HG03196 (cell line): ENCODE results near the gene PRSS23.
"Not testable (repeated sequence)": the region's sequence is repeated elsewhere in the genome, so short reads cannot be mapped to it uniquely, and the experiment has no call there.

Source experiments
- ATAC-seq: cut with Tn5 transposase; IDR thresholded peaks from one replicate; pipeline ENCODE4 v1.9.1; 2021; ENCODE audit not compliant: unreplicated experiment

PRSS23 gene

DNA sequence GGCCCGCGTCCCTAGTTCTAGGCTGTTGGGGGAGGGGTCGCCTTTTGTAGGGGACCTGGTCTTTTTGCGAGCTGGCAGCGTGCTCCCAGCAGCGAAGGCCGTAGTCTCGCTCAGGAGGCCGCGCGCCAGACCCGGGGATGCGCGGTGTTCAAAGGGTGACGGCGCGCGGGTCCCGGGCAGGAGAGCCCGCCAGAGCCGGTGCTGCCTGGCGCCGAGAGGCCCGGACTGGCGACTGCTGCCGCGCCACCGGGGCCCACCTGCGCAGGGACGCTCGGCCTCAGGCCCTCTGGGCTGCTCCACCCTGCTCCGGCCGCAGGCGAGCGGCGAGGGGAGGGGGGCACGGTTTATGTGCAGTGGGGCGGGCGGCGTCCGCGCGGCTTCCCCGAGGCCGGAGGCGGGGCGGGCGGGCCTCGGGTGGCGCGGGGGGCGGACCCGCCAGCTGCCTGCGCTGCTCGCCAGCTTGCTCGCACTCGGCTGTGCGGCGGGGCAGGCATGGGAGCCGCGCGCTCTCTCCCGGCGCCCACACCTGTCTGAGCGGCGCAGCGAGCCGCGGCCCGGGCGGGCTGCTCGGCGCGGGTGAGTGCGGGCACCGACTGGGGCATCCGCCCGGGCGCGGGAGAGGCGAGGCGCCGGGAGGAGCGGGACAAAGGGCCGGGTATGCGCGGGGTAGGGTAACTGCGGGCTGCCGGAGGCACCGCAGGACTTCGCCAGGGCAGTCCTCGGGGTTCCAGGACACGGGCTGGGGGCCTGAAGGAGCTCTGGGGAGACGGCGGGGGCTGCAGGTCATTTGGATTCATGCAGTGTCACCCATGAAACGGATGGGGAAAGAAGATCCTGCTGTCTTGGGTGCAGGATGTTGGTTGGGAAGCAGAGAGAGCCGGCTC, at the start of gene PRSS23:
Gene PRSS23, plus strand, starts transcription at position 467 of the 884 bp plus-strand sequence. CDS start 7,102 bp downstream, outside the sequence.
- ATAC-seq, result no peak

GRCh38 chr11:86753459-86753858, 46.9 kb upstream of the PRSS23 start:
- no peak for ATAC-seq

DNA sequence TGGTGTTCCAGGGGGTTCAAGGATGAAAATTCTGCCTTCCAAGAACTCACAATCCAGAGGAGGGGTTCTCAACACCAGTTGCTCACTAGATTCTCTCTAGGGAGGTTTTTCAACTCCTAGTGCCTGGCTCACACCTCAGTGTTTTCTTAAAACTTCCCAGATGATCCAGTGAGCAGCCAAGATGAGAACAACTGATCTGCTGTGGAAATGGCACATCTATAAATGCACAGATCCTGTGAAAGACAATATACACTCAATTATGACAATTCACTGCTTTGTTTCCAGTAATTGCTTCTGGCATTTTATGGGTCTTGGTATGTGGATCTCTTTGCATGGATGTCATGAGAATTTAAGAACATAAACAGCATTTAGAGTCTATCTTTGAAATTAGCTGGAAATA, 45.2 kb upstream of the PRSS23 start:
- no peak for ATAC-seq

GRCh38 chr11:86758171-86758570, 42.2 kb upstream of the PRSS23 start:
- no peak for ATAC-seq

DNA sequence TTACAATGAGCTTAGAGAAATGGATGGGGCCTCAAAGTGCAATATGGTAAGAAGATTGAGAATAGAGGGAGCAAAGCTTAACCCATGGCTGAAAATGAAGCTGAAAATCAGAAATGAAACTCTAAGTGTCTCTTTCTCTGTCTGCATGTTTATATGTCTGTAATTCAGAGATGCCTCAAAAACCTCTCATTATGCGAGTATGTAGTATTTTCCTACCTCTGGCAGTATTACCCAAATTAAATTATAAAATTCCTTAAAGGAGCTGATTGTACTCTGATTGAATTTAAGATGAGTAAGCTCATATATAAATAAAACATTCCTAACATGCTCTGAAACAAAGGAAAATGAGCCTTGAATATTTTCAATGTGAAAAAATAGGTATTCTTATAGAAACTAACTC, 39.8 kb upstream of the PRSS23 start:
- no peak for ATAC-seq

DNA sequence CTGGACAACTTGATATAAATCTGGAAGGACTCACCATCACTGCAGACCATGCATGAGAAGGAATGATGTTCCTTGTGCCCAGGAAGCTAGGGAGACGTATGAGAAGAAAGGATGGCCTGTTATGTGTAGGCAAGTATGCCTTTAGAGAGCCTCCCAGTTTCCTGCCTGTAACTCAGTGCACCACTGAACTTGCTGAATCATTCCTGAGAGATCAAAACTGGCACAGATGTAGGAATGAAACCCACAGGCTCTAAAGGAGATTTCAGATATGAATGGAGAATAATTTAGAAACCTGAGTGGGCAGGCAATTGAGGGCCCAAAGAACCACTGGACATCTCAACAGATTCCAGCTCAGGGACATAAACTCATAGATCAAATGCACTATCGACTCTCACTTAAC, 38.4 kb upstream of the PRSS23 start:
- ATAC-seq, result no peak

DNA sequence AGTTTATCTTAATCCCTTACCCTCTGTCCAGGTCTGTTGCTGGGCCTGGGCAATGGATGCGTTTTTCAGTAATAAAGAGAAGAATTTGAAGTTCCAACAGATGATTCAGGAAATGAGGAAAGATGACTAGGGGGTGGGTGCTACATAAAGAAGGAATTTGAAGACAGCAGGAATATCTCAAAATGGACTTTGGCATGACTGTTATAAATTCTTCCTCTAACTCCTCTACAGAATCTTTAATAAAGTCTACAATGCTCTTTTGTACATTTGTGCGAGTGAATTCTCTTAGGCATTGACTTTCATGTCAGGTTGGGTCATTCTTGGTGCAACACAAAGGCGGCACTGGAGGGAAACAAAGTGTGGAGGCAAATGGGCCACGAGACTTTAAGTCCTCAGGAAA, 35.1 kb upstream of the PRSS23 start:
- ATAC-seq, result no peak

DNA sequence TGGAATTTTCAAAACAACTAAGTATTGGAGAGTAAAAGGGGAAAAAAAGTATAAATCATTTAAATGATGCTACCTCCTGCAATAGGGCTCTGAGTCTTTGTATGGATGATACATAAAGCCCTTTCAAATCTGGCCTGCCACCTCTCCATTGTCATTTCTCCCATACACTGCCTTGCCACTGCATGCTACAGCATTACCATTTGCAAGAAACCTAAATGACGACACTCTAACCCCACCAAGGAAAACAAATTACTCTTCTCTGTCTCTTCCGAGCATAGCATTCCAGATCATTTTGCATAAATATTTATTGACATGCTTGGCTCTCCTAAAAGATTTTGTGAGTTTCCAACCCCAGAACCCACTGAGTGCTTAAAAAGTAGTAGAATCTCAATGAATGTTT, 34.5 kb upstream of the PRSS23 start:
- ATAC-seq, result no peak

DNA sequence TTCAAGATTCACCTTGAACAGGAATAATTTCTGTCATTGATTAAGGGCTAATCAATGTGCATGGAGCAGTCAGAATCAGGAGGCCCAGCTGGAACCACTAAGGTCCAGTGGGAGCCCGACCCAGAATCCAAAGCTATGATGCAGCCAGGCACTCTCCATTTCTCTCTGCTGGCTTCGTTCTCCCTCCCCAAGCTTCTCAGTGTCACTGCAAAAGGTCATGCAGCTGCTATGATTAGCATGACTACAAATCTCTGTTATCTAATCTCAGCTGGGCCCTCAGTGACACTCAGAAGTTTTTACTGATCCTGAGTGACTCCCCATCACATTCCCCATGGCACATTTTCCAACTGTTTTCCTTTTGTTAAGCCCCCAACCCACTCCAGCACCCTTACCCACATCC, 31.1 kb upstream of the PRSS23 start:
- ATAC-seq, result no peak

DNA sequence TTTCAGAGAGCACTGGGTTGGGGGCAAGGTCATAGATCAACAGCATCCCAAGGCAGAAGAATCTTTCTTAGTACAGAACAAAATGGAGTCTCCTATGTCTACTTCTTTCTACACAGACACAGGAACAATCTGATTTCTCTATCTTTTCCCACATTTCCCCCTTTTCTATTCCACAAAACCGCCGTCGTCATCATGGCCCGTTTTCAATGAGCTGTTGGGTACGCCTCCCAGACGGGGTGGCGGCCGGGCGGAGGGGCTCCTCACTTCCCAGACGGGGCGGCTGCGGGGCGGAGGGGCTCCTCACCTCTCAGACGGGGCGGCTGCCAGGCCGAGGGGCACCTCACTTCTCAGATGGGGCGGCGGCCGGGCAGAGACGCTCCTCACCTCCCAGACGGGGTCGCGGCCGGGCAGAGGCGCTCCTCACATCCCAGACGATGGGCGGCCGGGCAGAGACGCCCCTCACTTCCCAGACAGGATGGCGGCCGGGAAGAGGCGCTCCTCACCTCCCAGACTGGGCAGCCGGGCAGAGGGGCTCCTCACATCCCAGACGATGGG, 29.8 kb upstream of the PRSS23 start:
- ATAC-seq, result not testable (repeated sequence)

DNA sequence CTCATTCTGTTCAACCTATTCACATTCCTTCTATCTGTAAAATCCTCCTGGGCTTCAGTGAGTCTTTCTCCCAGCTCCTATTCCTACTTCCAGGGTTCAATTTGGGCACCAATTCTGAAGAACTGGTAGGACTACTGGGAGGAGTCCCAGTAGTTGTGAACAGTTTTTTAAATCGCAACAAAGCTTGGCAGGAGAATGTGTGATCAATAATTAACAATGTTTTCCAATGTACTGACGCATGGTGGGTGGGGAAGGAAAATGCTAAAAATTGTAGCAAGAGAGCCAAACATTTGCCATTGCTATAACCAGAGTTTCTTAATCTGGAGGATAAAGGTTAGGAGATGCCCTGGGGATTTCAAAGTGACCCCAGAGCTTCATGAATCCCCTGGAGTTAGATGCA, 27.3 kb upstream of the PRSS23 start:
- no peak for ATAC-seq

DNA sequence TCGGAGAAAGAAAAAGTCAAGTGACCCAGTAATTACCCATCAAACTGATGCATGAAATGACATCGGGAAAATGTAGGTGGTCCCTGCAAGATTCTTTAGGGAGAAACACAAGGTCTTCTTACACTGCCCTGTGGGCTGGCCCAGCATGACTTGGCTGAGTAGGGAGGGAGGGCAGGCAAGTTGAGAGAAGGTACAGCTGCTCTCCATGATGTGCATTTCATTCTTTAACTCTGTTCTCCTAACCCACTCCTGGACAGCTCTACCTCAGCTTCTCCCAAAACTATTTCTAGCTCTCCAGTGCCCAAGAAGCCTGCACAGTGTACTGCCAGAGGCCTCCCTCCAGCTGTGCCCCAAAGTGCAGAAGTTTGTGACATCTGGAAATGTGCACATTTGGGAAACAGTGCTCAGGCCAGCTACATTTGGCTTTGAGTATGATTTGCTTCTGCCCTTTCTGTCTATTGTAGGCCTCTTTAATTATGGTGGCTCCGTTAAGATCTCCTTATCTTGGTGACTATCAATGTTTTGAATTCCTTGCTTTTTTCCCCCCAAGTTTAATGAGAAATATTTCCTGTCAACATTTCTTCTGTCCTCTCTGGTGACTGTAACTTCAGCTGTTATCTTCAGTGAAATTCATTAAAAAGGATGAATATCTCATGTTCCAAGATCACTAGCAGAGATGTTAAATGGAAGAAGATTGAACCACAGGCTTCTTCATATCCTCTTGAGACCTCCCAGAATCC, 26.7 kb upstream of the PRSS23 start:
- no peak for ATAC-seq

- ATAC-seq, result no peak
These were observed 25.9 kb upstream of the PRSS23 start for GRCh38 chr11:86774417-86774816.

- no peak for ATAC-seq
These were observed 25.0 kb upstream of the PRSS23 start for GRCh38 chr11:86775361-86775760.

DNA sequence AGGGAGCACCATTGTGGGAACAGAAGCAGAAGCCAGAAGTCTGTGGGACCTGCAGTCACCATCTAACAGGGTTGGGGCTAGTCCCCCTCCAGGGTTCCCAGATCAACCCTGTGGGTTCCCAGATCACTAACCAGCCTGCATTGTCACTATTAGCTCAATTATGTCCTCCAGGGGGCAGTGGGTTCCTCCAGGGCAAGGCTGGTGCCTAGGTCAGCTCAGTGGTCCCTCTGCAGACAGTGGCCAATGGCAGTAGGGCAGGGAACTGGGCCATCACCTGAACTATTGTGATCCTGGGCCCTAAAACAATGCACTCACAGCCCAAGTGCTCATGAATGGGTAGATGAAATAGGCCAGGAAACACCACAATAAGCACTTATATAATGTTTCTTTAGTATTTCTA, 18.8 kb upstream of the PRSS23 start:
- ATAC-seq, result no peak

DNA sequence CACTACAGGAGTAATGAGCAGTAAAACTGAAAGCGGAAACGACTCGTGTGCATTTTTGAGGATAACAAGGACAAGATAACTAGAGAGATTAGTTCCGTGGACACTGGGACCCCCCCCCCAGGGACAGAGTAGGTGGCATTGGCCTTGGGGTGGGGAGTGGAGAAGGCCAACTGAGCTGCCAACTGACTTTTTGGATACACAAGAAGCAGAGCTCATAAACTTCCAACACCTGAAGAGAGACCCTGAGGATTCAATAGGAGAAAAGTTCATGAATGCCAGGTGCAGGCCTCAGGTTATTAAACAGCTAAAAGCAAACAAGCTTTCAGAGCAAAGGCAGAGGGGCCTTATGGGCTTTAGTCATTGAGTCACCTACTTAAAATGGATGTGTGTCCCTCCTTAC, 17.6 kb upstream of the PRSS23 start:
- ATAC-seq, result no peak

DNA sequence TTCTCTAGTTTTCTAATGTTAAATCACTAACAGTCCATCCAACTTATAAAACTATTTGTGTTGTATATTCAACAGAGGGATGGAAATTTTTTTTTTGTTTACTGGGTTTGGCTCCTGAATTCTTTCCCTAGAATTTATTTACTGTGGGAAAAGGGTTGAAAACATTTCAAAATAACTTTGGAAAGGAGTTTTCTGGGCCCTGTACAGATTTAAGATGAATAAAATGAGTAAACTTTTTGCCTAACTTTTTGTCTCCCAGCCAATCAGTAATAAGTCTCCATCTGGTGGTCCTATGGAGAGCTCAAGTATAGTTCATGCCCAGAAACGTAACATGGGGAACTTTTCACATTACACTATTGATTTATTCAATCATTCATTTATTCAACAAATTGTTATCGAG, 16.7 kb upstream of the PRSS23 start:
- no peak for ATAC-seq

DNA sequence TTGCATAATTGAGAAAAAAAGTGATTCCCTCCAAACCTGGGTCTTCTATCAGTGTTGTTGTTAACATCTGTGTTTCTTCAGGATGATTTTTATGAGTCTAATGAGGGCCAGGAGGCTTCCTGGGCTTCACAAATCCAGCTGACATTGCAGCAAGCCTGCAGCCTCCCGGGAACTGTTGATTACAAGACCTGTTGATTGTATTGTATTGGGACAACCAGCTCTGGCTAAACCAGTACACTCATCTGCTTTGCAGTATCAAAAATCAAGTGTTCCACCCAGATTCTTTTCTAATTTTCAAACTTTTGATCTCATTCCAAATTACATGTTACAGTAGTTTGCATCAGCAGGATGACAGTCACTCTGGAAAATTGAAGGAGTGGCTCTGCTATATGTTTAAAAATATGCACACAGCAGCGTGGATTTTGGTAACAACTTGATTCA, 16.1 kb upstream of the PRSS23 start:
- no peak for ATAC-seq

DNA sequence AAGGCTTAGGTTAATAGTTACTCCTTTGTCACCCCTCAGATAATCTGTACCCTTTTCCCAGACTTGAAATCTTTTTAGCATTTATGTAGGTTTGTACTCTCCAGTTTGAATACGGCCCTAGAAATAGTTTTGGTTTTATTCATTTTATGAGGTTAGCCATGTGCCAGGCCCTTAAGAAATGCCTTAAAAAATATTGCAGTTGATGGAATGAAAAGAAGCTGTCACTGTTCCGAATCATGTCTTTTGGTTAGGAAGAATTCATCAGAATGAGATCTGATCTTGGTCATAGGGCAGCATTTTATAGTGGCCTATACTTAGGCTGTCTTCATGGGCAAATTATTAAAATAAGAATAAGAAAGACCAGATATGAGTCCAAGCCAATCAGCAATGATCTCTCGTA, 14.8 kb upstream of the PRSS23 start:
- ATAC-seq, result no peak

DNA sequence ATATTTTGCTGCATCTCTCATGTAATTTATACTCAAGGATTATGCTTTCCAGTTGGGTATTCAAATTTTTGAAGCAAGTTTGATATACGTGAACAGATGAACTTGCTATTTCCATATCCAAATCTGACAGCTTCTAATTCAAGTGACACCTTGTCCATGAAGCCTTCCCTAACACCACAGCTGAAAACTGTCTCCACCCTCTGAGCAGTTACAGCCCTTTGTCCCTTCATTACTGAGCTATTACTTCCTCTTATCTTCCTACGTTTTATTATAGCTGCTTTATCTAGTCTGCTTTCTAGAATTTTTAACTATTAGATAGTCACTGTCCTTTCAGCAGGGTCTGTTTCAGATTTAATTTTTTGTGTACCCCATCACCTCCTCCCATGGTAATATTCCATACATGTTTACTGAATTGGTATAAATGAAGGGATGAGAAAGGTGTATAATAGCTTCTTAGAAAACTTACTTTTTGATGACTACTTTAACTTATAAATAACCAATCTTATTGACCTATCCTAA, 13.3 kb upstream of the PRSS23 start:
- ATAC-seq, result no peak

GRCh38 chr11:86787656-86788055, 12.7 kb upstream of the PRSS23 start:
- ATAC-seq, result no peak
